COLO829 (cell line): Measurements from ENCODE around the gene CLDN20.
"Not testable (repeated sequence)": the region's sequence is repeated elsewhere in the genome, so short reads cannot be mapped to it uniquely, and the experiment has no call there.

Experiments
- DNase-seq: peaks from one replicate; pipeline ENCODE4 v3.0.0; 2012; ENCODE audit warnings: low spot score

Gene CLDN20

GRCh38 chr6:155312950-155313349, 49.1 kb downstream of the CLDN20 start:
- DNase-seq: not testable (repeated sequence)

- DNase-seq: no peak
Measured at GRCh38 chr6:155313602-155314091, 49.8 kb downstream of the CLDN20 start.

GRCh38 chr6:155314092-155314772, 50.4 kb downstream of the CLDN20 start, which contains the start of gene TFB1M:
TFB1M (minus strand) TSS chr6:155314484; CDS start chr6:155314428, 56 bp downstream.
- DNase-seq: peak; percentile 91

- DNase-seq: peak; percentile 68
Measured at GRCh38 chr6:155314773-155315515, 51.1 kb downstream of the CLDN20 start.

DNA sequence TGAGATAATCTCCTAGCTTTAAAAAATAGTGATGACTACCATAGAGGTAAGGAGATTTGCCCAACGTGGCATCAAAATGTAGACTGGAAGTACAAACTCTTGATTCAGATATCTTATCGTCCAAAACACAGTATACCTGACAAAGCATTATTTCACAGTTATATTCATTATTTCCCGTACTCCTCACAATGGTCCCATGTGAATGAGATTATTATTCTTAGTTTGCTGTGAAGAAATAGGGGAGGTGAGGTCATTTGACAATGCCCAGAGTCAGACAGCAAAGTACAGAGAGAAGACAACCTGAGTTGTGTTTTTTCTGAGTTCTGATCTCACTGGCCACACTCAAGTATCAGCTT, 51.7 kb downstream of the CLDN20 start:
- no peak for DNase-seq

- no peak for DNase-seq
Measured at GRCh38 chr6:155316419-155316818, 52.6 kb downstream of the CLDN20 start.

DNA sequence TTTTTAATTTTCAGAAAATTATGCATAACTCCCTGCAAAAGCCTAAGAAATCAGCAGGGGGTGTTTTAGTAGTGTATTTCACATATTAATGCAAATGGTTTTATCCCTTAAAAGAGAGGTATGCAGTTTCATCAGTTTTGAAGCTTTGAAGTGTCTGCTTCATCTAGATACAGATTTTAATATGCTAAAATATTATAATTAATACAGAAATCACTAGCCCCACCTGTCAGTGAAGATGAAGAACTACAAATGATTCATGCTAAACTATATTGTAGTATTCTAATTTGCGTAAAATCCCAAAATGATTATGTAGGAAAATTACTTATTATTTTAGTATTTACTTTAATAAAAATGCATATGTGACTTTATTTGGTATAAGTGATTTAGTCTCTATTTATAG, 53.4 kb downstream of the CLDN20 start:
- no peak for DNase-seq

GRCh38 chr6:155319902-155320301, 56.1 kb downstream of the CLDN20 start:
- DNase-seq: no peak

GRCh38 chr6:155324172-155324571, 60.4 kb downstream of the CLDN20 start:
- no peak for DNase-seq

GRCh38 chr6:155324993-155325392, 61.2 kb downstream of the CLDN20 start:
- no peak for DNase-seq

DNA sequence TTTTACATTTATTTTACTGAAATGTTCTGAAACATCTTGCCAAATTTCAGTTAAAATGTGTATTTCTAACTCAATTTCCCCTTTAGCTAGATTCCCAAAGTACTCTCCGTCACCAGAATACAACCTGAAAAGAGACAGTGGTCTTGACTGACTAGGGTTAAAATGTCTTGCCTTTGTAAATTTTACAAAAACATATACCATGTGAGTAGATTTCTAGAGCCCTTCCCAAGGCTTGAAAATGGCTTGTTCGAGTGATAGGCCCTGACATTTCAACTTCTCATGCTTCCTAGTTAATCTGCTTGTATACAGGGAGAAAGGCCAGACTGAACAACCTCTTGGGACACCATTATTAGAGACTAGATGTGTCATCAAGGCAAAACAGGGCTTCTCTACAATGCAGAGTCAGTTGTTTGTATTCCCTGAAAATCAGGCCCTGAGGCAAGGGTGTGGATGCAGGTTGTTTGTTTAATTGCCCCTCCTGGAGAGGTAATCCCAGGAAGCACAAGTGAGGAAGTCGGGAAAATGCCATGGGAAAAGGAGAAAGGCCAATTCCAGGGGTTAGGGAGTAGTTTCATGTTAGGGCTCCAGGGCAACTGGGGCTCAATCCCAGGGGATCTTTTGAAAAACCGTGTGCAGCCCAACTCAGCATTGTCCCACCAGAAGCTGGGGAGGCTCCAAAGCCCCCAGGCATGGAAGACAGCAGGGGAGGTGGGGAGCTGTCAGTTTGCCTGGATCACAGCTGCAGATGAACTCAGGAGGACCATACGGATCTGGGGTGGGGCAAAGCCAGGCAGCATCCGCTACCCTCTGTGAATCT, 62.1 kb downstream of the CLDN20 start:
- no peak for DNase-seq
